ENCODE results near the gene ARHGEF37. TPM values are rescaled to one million over a fixed set of nuclear protein-coding genes. Genes with fewer than 3 reads are reported as not detected.
"Not testable (repeated sequence)": the region's sequence is repeated elsewhere in the genome, so short reads cannot be mapped to it uniquely, and the experiment has no call there.

The ARHGEF37 gene
- polyA plus RNA-seq, 1 donor from 2014 or later, result 0.36 TPM

- Mint-ChIP-seq H3K9me3 (peaks cover 0 to 4% (median 4%) of the 10 kb centered on the region in 3 donors), H3K4me3 (no peak overlapping the region), H3K36me3 (no peaks in the 10 kb centered on the region), H3K27ac (peak overlapping the region in 1 of 3 donors; percentile 1), H3K4me1 (peaks cover 0 to 6% (median 5%) of the 10 kb centered on the region in 3 donors), H3K27me3 (no peaks in the 10 kb centered on the region)
These were observed 86.0 kb downstream of the ARHGEF37 start for GRCh38 chr5:149667084-149667828.

- Mint-ChIP-seq H3K36me3 (no peaks in the 10 kb centered on the region), H3K4me3 (peak overlapping the region in 1 of 4 donors; percentile 51), H3K27me3 (no peaks in the 10 kb centered on the region), H3K9me3 (peaks cover 0 to 6% (median 5%) of the 10 kb centered on the region in 3 donors), H3K4me1 (peaks cover 5 to 12% (median 6%) of the 10 kb centered on the region in 3 donors), H3K27ac (no peak overlapping the region)
These were observed 86.6 kb downstream of the ARHGEF37 start for GRCh38 chr5:149667829-149668330.

GRCh38 chr5:149669273-149669672 is 88.0 kb downstream of the ARHGEF37 start:
- H3K4me3 Mint-ChIP-seq, H3K27me3 Mint-ChIP-seq, H3K36me3 Mint-ChIP-seq, H3K9me3 Mint-ChIP-seq, H3K27ac Mint-ChIP-seq: not testable (repeated sequence)
- H3K4me1 Mint-ChIP-seq, result peaks cover 6 to 19% (median 13%) of the 10 kb centered on the region in 3 donors

- Mint-ChIP-seq H3K4me3 (peak overlapping the region in 1 of 4 donors; percentile 43), H3K27ac (no peak overlapping the region), H3K9me3 (peaks cover 0 to 8% (median 6%) of the 10 kb centered on the region in 3 donors), H3K27me3 (no peaks in the 10 kb centered on the region), H3K4me1 (peaks cover 18 to 30% (median 28%) of the 10 kb centered on the region in 3 donors), H3K36me3 (no peaks in the 10 kb centered on the region)
These were observed 90.2 kb downstream of the ARHGEF37 start for GRCh38 chr5:149671544-149671943.

- Mint-ChIP-seq H3K27ac (peak overlapping the region in 2 of 3 donors; percentile 22 to 97), H3K4me1 (peaks cover 21 to 30% (median 28%) of the 10 kb centered on the region in 3 donors), H3K4me3 (peak overlapping the region in 3 of 4 donors; percentile 0 to 67 (median 52)), H3K27me3 (no peaks in the 10 kb centered on the region), H3K9me3 (peaks cover 0 to 8% (median 4%) of the 10 kb centered on the region in 3 donors), H3K36me3 (no peaks in the 10 kb centered on the region)
These were observed 91.6 kb downstream of the ARHGEF37 start for GRCh38 chr5:149672701-149673476.

- H3K27me3 Mint-ChIP-seq, result no peaks in the 10 kb centered on the region
- no peaks in the 10 kb centered on the region for H3K36me3 Mint-ChIP-seq
- H3K4me1 Mint-ChIP-seq, result peaks cover 24 to 38% (median 28%) of the 10 kb centered on the region in 3 donors
- H3K27ac Mint-ChIP-seq, result peak overlapping the region; percentile 5 to 97 (median 46)
- H3K4me3 Mint-ChIP-seq, result no peak overlapping the region
- H3K9me3 Mint-ChIP-seq, result peaks cover 0 to 4% (median 3%) of the 10 kb centered on the region in 3 donors
These were observed 93.4 kb downstream of the ARHGEF37 start for GRCh38 chr5:149674686-149675085.

GRCh38 chr5:149675610-149676201 is 94.4 kb downstream of the ARHGEF37 start:
- Mint-ChIP-seq H3K27me3 (no peaks in the 10 kb centered on the region), H3K4me1 (peaks cover 34 to 48% (median 37%) of the 10 kb centered on the region in 3 donors), H3K27ac (peak overlapping the region in 2 of 3 donors; percentile 29 to 39), H3K36me3 (no peaks in the 10 kb centered on the region), H3K4me3 (peak overlapping the region in 1 of 4 donors; percentile 66), H3K9me3 (peaks cover 0 to 4% (median 3%) of the 10 kb centered on the region in 3 donors)

GRCh38 chr5:149677731-149678130 is 96.4 kb downstream of the ARHGEF37 start:
- H3K27me3 Mint-ChIP-seq, result no peaks in the 10 kb centered on the region
- no peak overlapping the region for H3K27ac Mint-ChIP-seq
- peaks cover 0 to 4% (median 0%) of the 10 kb centered on the region in 3 donors for H3K9me3 Mint-ChIP-seq
- H3K4me1 Mint-ChIP-seq, result peaks cover 41 to 57% (median 42%) of the 10 kb centered on the region in 3 donors
- H3K36me3 Mint-ChIP-seq, result no peaks in the 10 kb centered on the region
- H3K4me3 Mint-ChIP-seq, result peak overlapping the region in 1 of 4 donors; percentile 69

GRCh38 chr5:149679876-149680809 is 98.8 kb downstream of the ARHGEF37 start:
- H3K27ac Mint-ChIP-seq, result peak overlapping the region; percentile 27 to 96 (median 87)
- no peaks in the 10 kb centered on the region for H3K9me3 Mint-ChIP-seq
- peak overlapping the region in 2 of 4 donors; percentile 49 to 54 for H3K4me3 Mint-ChIP-seq
- peaks cover 30 to 47% (median 42%) of the 10 kb centered on the region in 3 donors for H3K4me1 Mint-ChIP-seq
- no peaks in the 10 kb centered on the region for H3K27me3 Mint-ChIP-seq
- H3K36me3 Mint-ChIP-seq, result no peaks in the 10 kb centered on the region

- H3K4me1 Mint-ChIP-seq, result peaks cover 23 to 42% (median 35%) of the 10 kb centered on the region in 3 donors
These were observed 99.5 kb downstream of the ARHGEF37 start for GRCh38 chr5:149680810-149681221.

GRCh38 chr5:149681252-149681651 is 100.0 kb downstream of the ARHGEF37 start:
- Mint-ChIP-seq H3K27me3 (peaks cover 4% of the 10 kb centered on the region), H3K4me1 (peaks cover 23 to 42% (median 35%) of the 10 kb centered on the region in 3 donors)

More at GRCh38 chr5:149680810-149681221, 99.5 kb downstream of the ARHGEF37 start:
- Mint-ChIP-seq H3K4me3 (peak overlapping the region in 2 of 4 donors; percentile 54 to 82), H3K9me3 (no peaks in the 10 kb centered on the region), H3K27me3 (peaks cover 3% of the 10 kb centered on the region), H3K27ac (peak overlapping the region; percentile 27 to 96 (median 87)), H3K36me3 (no peaks in the 10 kb centered on the region)

GRCh38 chr5:149681922-149682321 is 100.6 kb downstream of the ARHGEF37 start:
- H3K27ac Mint-ChIP-seq, result no peak overlapping the region

More at GRCh38 chr5:149681252-149681651, 100.0 kb downstream of the ARHGEF37 start:
- Mint-ChIP-seq H3K36me3 (no peaks in the 10 kb centered on the region), H3K27ac (peak overlapping the region in 1 of 3 donors; percentile 96), H3K4me3 (peak overlapping the region in 2 of 4 donors; percentile 21 to 56), H3K9me3 (no peaks in the 10 kb centered on the region)

GRCh38 chr5:149682532-149683075 is 101.3 kb downstream of the ARHGEF37 start:
- peaks cover 2% of the 10 kb centered on the region for H3K36me3 Mint-ChIP-seq
- peaks cover 26 to 41% (median 34%) of the 10 kb centered on the region in 3 donors for H3K4me1 Mint-ChIP-seq
- no peaks in the 10 kb centered on the region for H3K9me3 Mint-ChIP-seq
- H3K4me3 Mint-ChIP-seq, result peak overlapping the region in 2 of 4 donors; percentile 29 to 71
- H3K27ac Mint-ChIP-seq, result peak overlapping the region in 1 of 3 donors; percentile 32
- H3K27me3 Mint-ChIP-seq, result peaks cover 6% of the 10 kb centered on the region

More at GRCh38 chr5:149681922-149682321, 100.6 kb downstream of the ARHGEF37 start:
- H3K4me3 Mint-ChIP-seq, result no peak overlapping the region
- H3K27me3 Mint-ChIP-seq, result peaks cover 4% of the 10 kb centered on the region
- no peaks in the 10 kb centered on the region for H3K9me3 Mint-ChIP-seq
- no peaks in the 10 kb centered on the region for H3K36me3 Mint-ChIP-seq
- peaks cover 23 to 42% (median 35%) of the 10 kb centered on the region in 3 donors for H3K4me1 Mint-ChIP-seq
